HepG2 (cell line): ENCODE results near the gene DNAJC5. TPM values are rescaled to one million over a fixed set of nuclear protein-coding genes. Genes with fewer than 3 reads are reported as not detected.

Source experiments
- ARID4A ChIP-seq: sonication (generic); formaldehyde crosslinking; IDR thresholded peaks from 2 replicates; pipeline ENCODE4 v1.5.0; 2020; ENCODE audit warnings: mild to moderate bottlenecking, missing genetic modification reagents, borderline replicate concordance
- ATF3 ChIP-seq: sonication (generic); formaldehyde crosslinking; IDR thresholded peaks from 2 replicates; pipeline ENCODE4 v1.4.0; 2020; ENCODE audit warnings: missing genetic modification reagents
- ATF4 ChIP-seq, 2 experiments: fragments of 450-650 bp in 1 of 2; sonication (generic) in 1 of 2; formaldehyde crosslinking; IDR thresholded peaks; 2 replicates each; pipeline versions ENCODE4 v1.5.0 to v1.8.0; 2020 to 2022; ENCODE audit warnings: mild to moderate bottlenecking in 1 of 2, missing genetic modification reagents in 1 of 2
- DRAP1 ChIP-seq: IDR thresholded peaks from 2 replicates; pipeline ENCODE4 v1.6.1; 2016; ENCODE audit warnings: missing genetic modification reagents, missing compliant biosample characterization
- KAT2B ChIP-seq: fragments of 150-350 bp; IDR thresholded peaks from 2 replicates; pipeline ENCODE4 v1.6.1; 2014; ENCODE audit warnings: low read depth, low read length, borderline replicate concordance
- KLF16 ChIP-seq, 2 experiments: sonication (generic) in 1 of 2; formaldehyde crosslinking in 1 of 2; IDR thresholded peaks; 2 replicates each; pipeline versions ENCODE4 v1.6.1 to v1.8.0; 2016 to 2023; ENCODE audit warnings: missing genetic modification reagents in 2 of 2, missing compliant biosample characterization in 1 of 2
- MAFF ChIP-seq: IDR thresholded peaks from 2 replicates; pipeline ENCODE4 v1.6.1; 2011; ENCODE audit warnings: low read depth, low read length, improper control_type of control experiment
- MAX ChIP-seq: IDR thresholded peaks from 2 replicates; pipeline ENCODE4 v1.6.1; 2012; ENCODE audit warnings: inconsistent platforms
- MYNN ChIP-seq: sonication (generic); formaldehyde crosslinking; IDR thresholded peaks from 2 replicates; pipeline ENCODE4 v1.4.0; 2020; ENCODE audit warnings: mild to moderate bottlenecking, low read depth, missing genetic modification reagents
- NR2F1 ChIP-seq, 2 experiments: fragments of 450-650 bp in 1 of 2; formaldehyde crosslinking in 1 of 2; IDR thresholded peaks; 2 replicates each; pipeline versions ENCODE4 v1.5.0 to v1.6.1; 2016 to 2020; ENCODE audit warnings: mild to moderate bottlenecking in 1 of 2, missing compliant biosample characterization in 1 of 2, missing genetic modification reagents in 1 of 2, moderate library complexity in 1 of 2
- TEAD2 ChIP-seq: sonication (generic); formaldehyde crosslinking; IDR thresholded peaks from 2 replicates; pipeline ENCODE4 v1.9.0; 2021; ENCODE audit warnings: missing genetic modification reagents
- ZMYM4 ChIP-seq: sonication (generic); formaldehyde crosslinking; IDR thresholded peaks from 2 replicates; pipeline ENCODE4 v1.8.1; 2023; ENCODE audit warnings: mild to moderate bottlenecking, missing genetic modification reagents
- ZNF281 ChIP-seq: sonication (generic); formaldehyde crosslinking; IDR thresholded peaks from 2 replicates; pipeline ENCODE4 v1.4.0; 2020; ENCODE audit warnings: missing genetic modification reagents, borderline replicate concordance
- ZNF350 ChIP-seq: sonication (generic); formaldehyde crosslinking; IDR thresholded peaks from 2 replicates; pipeline ENCODE4 v1.4.0; 2020; ENCODE audit warnings: mild to moderate bottlenecking, low read depth, missing genetic modification reagents, borderline replicate concordance
- ZNF605 ChIP-seq: sonication (generic); formaldehyde crosslinking; IDR thresholded peaks from 2 replicates; pipeline ENCODE4 v1.8.0; 2022; ENCODE audit warnings: mild to moderate bottlenecking, missing genetic modification reagents
- polyA plus RNA-seq, 8 experiments: library from polyadenylated mRNA; depleted of rRNA in 3 of 8; stranded (reverse) in 7 of 8; unstranded in 1 of 8; fragments of >200 nt; fragmentation: Illumina TruSeq in 4 of 8; extraction: Trizol in 4 of 8; gene quantifications; 2 replicates each; pipeline versions ENCODE4 v1.2.1 to v1.2.3, GENCODE V29; 2011 to 2016; ENCODE audit warnings: low read depth in 4 of 8, missing spikeins in 1 of 8, mixed read lengths in 1 of 8; ENCODE audit not compliant: insufficient read depth in 1 of 8
- total RNA-seq, 5 experiments: library from RNA; depleted of rRNA; stranded (reverse); fragments of >200 nt; fragmentation: Illumina TruSeq; extraction: Trizol; gene quantifications; 2 replicates each; pipeline ENCODE4 v1.2.3, GENCODE V29; 2016; ENCODE audit warnings: low read depth in 1 of 5

DNAJC5 gene
- total and polyA plus RNA-seq, 2 of the 13 experiments (the other 11 are each of a cell fraction or from before 2014, with no cell fraction given), result 42.8 to 64.5 TPM

- TF ChIP-seq ATF3 (CRISPR knock-in tag) (0 out of 2 replicates have a peak, but pooled peaks have one; percentile 0), MAX (no peak), DRAP1 (CRISPR knock-in tag) (no peak), MYNN (CRISPR knock-in tag) (no peak), NR2F1 (CRISPR knock-in tag; IDR thresholded peaks at IDR 0.05) (no peak), ZNF605 (0 out of 2 replicates have a peak, but pooled peaks have one; percentile 41), ZMYM4 (CRISPR knock-in tag) (no peak), ZNF281 (CRISPR knock-in tag) (no peak), TEAD2 (CRISPR knock-in tag) (no peak), ZNF350 (CRISPR knock-in tag) (no peak), MAFF (no peak), ARID4A (CRISPR knock-in tag) (no peak), KLF16 (CRISPR knock-in tag; IDR thresholded peaks at IDR 0.05) (no peak), KAT2B (no peak), ATF4 (CRISPR knock-in tag; IDR thresholded peaks at IDR 0.05) (no peak)
These were observed 79.7 kb downstream of the DNAJC5 start (continued) for GRCh38 chr20:63974402-63975200.
